C4-2B (cell line): ENCODE data around the gene ASIP.
"Not testable (repeated sequence)": the region's sequence is repeated elsewhere in the genome, so short reads cannot be mapped to it uniquely, and the experiment has no call there.

Experiments used
- H3K27ac ChIP-seq: fragments of 450-650 bp; 2 replicates; pipeline ENCODE4 v1.5.1; 2017
- ZFX ChIP-seq: fragments of 450-650 bp; IDR thresholded peaks from 2 replicates; pipeline ENCODE4 v1.6.1; 2017
- TF ChIP-seq, protein P1 (sequence below): fragments of 450-650 bp; conservative IDR thresholded peaks from 2 replicates; pipeline ENCODE4 v1.5.1; 2017; ENCODE audit warnings: mild to moderate bottlenecking

ASIP gene

DNA sequence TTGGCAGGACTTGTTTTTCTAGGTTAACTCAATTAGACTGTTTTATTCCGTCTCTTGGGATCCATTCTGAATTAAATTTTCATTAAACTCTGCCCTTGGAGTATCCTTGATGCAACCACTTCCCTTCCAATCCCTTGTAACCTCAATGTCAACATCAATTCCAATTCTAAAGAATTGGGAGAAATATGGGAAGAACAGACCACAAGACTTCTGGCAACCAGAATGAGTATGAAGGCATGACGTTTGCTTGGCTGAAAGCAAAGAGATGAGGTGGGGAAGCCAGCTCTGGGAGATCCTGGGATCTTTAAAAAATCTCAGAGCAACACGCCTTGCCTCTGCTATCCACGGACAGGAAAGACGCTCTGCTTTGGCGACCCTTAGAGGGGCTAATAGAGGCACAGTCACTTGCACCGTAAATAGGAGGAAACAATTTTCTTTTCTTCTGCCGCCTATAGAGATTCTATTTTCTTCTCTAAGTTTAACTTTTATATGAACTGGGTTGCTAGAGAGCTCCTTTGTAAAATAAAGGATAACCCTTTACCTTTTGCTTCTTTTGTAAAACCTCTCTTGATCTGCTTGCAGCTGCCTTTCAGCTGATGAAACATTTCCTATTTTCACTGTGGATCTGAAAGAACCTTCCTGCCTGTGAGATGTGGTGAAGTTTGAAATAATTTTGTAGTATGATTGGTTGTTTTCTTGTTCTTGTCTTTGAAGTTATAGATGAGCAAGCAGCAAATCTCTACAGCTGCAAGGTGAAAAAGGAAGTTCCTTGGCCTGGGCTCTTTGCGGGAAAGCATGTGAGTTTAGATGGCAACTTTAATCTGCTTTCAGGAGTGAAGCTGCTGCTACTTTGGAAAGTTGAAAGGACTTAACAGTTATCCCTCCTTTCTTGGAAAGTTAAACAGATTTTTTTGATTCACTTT is at the start of gene ASIP:
Gene ASIP (plus strand): TSS at position 731 of the 923 bp plus-strand sequence. CDS start 18,952 bp downstream, outside the sequence.
- no peak for TF ChIP-seq ZFX
- TF ChIP-seq, protein P1, sequence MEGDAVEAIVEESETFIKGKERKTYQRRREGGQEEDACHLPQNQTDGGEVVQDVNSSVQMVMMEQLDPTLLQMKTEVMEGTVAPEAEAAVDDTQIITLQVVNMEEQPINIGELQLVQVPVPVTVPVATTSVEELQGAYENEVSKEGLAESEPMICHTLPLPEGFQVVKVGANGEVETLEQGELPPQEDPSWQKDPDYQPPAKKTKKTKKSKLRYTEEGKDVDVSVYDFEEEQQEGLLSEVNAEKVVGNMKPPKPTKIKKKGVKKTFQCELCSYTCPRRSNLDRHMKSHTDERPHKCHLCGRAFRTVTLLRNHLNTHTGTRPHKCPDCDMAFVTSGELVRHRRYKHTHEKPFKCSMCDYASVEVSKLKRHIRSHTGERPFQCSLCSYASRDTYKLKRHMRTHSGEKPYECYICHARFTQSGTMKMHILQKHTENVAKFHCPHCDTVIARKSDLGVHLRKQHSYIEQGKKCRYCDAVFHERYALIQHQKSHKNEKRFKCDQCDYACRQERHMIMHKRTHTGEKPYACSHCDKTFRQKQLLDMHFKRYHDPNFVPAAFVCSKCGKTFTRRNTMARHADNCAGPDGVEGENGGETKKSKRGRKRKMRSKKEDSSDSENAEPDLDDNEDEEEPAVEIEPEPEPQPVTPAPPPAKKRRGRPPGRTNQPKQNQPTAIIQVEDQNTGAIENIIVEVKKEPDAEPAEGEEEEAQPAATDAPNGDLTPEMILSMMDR: no peak
- no peak within 1 kb of the TSS for H3K27ac ChIP-seq

DNA sequence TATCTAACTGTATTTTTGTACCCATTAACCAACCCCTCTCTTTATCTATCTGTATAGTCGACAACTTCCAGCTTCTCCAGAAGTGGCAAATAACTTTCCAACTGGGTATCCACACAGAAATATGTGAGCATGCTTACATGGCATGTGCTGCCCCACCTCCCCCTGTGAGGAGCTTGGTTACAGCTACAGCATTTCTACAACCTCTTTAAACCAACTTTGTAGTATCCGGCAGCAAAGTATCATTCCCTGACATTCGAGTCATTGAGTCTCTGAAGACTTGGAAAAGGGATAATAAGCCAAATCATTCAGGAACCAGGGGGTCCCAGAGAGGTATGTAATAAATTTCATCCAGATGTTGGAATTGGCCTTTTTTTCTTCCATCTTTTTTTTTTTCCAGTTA is 48.2 kb upstream of the ASIP start:
- TF ChIP-seq, protein P1: no peak
- no peak for TF ChIP-seq ZFX
- H3K27ac ChIP-seq: no peak overlapping the region

DNA sequence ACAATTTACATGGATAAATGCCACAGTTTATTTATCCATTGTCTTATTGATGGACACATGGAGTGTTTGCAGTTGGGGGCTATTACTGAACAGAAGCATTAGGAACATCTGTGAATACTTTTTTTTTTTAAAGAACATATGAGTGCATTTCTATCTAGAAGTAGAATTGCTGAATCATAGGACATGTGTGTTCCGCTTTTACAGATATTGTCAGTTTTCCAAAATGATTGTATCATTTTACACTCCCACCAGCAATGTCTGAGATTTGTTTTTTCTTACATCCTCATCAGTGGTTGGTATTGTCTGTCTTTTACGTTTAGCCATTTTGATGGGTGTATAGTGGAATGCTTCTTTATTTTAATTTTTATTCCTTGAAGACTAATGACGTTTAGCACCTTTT is 42.0 kb upstream of the ASIP start:
- no peak overlapping the region for H3K27ac ChIP-seq
- TF ChIP-seq, protein P1: no peak
- TF ChIP-seq ZFX: no peak

DNA sequence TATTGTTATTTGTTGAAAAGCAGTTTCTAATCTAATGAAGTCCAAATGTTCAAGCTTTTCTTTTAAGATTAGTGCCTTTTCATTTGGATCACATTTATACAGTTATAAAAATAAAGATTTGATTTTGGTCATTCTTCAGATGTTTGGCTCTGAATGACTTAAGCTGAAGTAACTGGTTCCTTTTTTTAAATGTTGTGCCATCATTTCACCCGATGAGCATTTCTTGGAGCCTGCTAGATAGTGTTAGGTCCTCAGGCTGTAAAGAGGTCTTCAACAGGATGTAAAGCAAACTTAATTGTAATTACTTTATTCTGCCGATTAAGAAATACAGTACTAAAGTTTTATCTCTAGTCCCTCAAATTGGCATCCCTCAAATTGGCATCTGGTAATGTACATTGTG is 41.2 kb upstream of the ASIP start:
- TF ChIP-seq, protein P1: no peak
- TF ChIP-seq ZFX: no peak
- no peak overlapping the region for H3K27ac ChIP-seq

GRCh38 chr20:34201531-34201930 is 39.7 kb upstream of the ASIP start:
- TF ChIP-seq ZFX: no peak
- TF ChIP-seq, protein P1: no peak
- no peak overlapping the region for H3K27ac ChIP-seq

- not testable (repeated sequence) for H3K27ac ChIP-seq
These were observed 35.9 kb upstream of the ASIP start for GRCh38 chr20:34205172-34205880.

DNA sequence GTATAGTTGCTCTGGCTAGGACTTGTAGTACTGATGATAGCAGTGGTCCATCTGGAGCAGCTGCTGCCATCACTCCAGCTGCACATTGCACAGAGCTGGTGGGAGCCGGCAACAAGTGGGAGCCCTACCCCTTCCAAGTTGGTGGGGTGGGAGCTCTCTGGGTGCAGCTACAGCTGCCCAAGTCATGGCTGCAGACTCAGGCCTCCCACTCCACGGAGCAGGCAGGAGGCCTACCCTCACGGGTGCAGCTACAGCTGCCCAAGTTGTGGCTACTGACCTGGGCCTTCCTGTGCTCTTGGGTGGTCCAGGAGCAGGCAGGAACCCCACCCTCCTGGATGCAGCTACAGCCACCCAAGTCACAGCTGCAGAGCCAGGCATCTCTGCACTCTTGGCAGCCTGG is 32.1 kb upstream of the ASIP start:
- no peak overlapping the region for H3K27ac ChIP-seq
- TF ChIP-seq, protein P1: no peak
- TF ChIP-seq ZFX: no peak
